ENCODE data around the gene NEK1. TPM values are rescaled to one million over a fixed set of nuclear protein-coding genes. Genes with fewer than 3 reads are reported as not detected.

The NEK1 gene
- total RNA-seq, 1 donor from 2014 or later = 14.7 TPM

DNA sequence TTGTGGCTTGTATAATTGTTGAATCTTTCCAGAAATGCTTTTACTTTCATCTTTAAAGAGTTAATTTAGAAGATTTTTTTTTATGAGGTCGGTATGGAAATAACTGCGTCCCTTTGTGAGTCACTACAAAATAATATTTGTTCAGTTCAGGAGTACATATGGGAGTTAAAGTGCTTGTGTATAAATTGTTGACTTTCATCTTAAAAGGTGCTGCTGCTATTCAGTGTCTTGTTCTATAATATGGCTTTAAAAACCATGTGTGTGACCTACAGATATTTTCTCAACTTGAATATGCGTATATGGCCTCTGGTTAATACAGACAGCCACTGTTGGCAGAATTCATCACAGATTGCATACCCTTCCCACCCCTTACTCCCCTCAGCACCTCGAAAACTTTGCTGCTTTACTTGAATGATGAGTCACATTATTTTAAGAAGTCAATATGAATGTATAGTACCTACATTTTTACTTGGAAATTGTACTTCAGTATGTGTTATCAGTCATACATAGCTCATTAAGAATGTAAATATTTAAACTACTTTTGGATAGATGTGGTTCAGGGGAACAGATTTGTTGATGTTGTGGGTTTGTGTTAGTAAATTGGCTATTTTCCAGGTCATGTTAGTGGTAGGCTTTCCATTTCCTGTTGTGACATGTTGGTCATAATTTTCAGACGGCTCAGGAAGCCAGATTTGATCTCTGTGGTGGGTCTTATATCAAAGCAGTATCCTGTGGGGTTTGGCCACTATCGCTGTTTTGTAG lies 9.5 kb upstream of the NEK1 start:
- Histone ChIP-seq H3K4me3 (peak overlapping the region; percentile 83 to 84), H3K36me3 (no peaks in the 10 kb centered on the region), H3K27me3 (no peaks in the 10 kb centered on the region), H3K27ac (peak overlapping the region; percentile 97), H3K9me3 (no peaks in the 10 kb centered on the region), H3K4me1 (peaks cover 40% of the 10 kb centered on the region)
- intact Hi-C loops (cut with DNase I) = no loop called here
- no peak for DNase-seq (ENCODE audit: extremely low spot score in 2 of 2)
- TF ChIP-seq POLR2AphosphoS5 (IDR thresholded peaks at IDR 0.05; ENCODE audit: insufficient read depth in 1 of 2, low read depth in 1 of 2) (no peak), POLR2A (IDR thresholded peaks at IDR 0.05) (no peak)
- TF ChIP-seq, protein P1, sequence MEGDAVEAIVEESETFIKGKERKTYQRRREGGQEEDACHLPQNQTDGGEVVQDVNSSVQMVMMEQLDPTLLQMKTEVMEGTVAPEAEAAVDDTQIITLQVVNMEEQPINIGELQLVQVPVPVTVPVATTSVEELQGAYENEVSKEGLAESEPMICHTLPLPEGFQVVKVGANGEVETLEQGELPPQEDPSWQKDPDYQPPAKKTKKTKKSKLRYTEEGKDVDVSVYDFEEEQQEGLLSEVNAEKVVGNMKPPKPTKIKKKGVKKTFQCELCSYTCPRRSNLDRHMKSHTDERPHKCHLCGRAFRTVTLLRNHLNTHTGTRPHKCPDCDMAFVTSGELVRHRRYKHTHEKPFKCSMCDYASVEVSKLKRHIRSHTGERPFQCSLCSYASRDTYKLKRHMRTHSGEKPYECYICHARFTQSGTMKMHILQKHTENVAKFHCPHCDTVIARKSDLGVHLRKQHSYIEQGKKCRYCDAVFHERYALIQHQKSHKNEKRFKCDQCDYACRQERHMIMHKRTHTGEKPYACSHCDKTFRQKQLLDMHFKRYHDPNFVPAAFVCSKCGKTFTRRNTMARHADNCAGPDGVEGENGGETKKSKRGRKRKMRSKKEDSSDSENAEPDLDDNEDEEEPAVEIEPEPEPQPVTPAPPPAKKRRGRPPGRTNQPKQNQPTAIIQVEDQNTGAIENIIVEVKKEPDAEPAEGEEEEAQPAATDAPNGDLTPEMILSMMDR (IDR thresholded peaks at IDR 0.05) = no peak

DNA sequence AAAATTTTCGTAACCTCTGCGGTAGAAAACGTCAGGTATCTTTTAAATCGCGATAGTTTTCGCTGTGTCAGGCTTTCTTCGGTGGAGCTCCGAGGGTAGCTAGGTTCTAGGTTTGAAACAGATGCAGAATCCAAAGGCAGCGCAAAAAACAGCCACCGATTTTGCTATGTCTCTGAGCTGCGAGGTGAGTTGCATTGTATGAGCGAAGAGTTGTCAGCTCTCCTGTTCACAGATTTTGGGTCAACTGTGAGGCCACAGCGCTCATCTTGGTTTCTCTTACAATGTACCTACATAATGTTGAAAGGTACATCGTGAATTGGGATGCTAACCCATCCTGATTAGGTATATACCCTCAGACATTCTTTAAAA lies 8.5 kb upstream of the NEK1 start:
- no peaks in the 10 kb centered on the region for H3K27me3 ChIP-seq
- peak overlapping the region; percentile 97 for H3K27ac ChIP-seq
- intact Hi-C loops (cut with DNase I) = no loop called here
- no peak for DNase-seq (ENCODE audit: extremely low spot score in 2 of 2)
- H3K4me1 ChIP-seq = peaks cover 33% of the 10 kb centered on the region
- H3K9me3 ChIP-seq = no peaks in the 10 kb centered on the region
- peak overlapping the region; percentile 83 to 84 for H3K4me3 ChIP-seq
- no peak for TF ChIP-seq POLR2A (IDR thresholded peaks at IDR 0.05)
- TF ChIP-seq POLR2AphosphoS5 (IDR thresholded peaks at IDR 0.05; ENCODE audit: insufficient read depth in 1 of 2, low read depth in 1 of 2) = no peak
- TF ChIP-seq, protein P1 (IDR thresholded peaks at IDR 0.05) = no peak
- H3K36me3 ChIP-seq = no peaks in the 10 kb centered on the region

DNA sequence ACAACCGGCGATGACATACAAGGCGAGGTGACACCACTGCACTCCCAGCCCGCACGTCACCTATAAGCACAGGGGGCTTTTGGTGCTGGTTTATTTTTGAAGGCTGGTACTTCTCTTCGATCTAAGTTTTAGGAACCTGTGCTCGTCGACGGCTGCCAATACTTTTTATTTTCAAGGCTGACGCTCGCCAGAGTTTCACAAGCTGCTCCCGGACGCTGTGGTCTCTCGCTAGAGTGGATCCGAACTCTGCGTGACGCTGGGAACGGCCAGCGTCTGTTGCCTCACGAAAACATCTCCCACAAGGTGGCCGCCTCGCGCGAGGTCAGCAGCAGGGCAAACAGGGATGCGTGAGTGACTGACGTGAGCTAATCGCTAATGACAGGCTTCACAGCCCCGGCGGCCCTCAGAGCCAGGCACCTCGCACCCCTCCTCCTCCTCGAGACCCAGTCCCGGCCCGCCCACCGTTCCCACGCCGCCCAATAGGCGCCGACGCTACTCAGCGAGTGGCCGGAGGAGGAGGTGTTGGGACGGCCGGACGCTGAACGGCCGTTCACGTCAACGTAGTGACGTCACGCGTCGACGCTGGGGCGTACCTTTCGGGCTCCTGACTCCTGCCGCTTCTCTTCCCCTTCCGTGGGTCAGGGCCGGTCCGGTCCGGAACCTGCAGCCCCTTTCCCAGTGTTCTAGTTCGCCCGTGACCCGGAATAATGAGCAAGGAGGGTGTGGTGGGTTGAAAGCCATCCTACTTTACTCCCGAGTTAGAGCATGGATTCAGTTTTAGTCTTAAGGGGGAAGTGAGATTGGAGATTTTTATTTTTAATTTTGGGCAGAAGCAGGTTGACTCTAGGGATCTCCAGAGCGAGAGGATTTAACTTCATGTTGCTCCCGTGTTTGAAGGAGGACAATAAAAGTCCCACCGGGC lies 7.8 kb upstream of the NEK1 start, which contains the start of gene CLCN3:
CLCN3 (plus strand) TSS at position 621 of the 922 bp plus-strand sequence. CDS start 15,351 bp downstream, outside the sequence.
- no peaks in the 10 kb centered on the region for H3K27me3 ChIP-seq
- H3K27ac ChIP-seq = peak within 1 kb of the TSS; percentile 97
- intact Hi-C loops (cut with DNase I) = no loop called here
- H3K9me3 ChIP-seq = no peaks in the 10 kb centered on the region
- no peaks in the 10 kb centered on the region for H3K36me3 ChIP-seq
- H3K4me3 ChIP-seq = peak within 1 kb of the TSS; percentile 83 to 84
- peak; percentile 99 for DNase-seq (ENCODE audit: extremely low spot score in 2 of 2)
- H3K4me1 ChIP-seq = peaks cover 30% of the 10 kb centered on the region
- TF ChIP-seq, protein P1 (IDR thresholded peaks at IDR 0.05) = peak in 2 of 3 experiments; percentile 11 to 19
- TF ChIP-seq POLR2AphosphoS5 (IDR thresholded peaks at IDR 0.05; ENCODE audit: insufficient read depth in 1 of 2, low read depth in 1 of 2) (peak; percentile 88 to 99), POLR2A (IDR thresholded peaks at IDR 0.05) (peak in 1 of 2 donors; percentile 85)

DNA sequence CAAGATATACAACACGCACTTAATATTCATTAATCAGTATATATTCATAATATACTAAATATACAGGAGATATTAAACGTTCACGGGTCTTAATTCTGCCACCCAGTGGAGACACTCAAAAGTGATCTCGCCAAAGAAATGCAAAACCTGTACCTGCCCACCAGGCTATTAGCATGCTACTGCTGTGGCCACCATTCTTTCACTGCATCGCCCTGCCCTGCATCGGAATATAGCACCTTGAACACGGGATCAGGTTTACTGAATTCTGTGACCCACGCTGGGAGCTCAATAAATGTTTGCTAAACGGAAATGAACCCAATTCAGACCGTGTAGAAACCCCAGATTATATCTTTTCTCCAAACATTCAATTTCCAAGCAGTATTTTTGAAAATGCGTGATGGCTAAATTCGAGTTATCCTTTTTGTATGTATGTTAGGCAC lies 7.2 kb upstream of the NEK1 start:
- TF ChIP-seq POLR2A (IDR thresholded peaks at IDR 0.05) (no peak), POLR2AphosphoS5 (IDR thresholded peaks at IDR 0.05; ENCODE audit: insufficient read depth in 1 of 2, low read depth in 1 of 2) (no peak)
- TF ChIP-seq, protein P1 (IDR thresholded peaks at IDR 0.05) = peak; percentile 14 to 50 (median 36)
- Histone ChIP-seq H3K4me1 (peaks cover 30% of the 10 kb centered on the region), H3K4me3 (peak overlapping the region; percentile 83 to 84), H3K27me3 (no peaks in the 10 kb centered on the region), H3K9me3 (no peaks in the 10 kb centered on the region), H3K36me3 (no peaks in the 10 kb centered on the region), H3K27ac (peak overlapping the region; percentile 97)
- intact Hi-C loops (cut with DNase I) = no loop called here
- DNase-seq (ENCODE audit: extremely low spot score in 2 of 2) = peak in 1 of 2 donors; percentile 89
